Adrenal gland (tissue), 12 donors: ENCODE data around the gene CAPRIN2. TPM values are rescaled to one million over a fixed set of nuclear protein-coding genes. Genes with fewer than 3 reads are reported as not detected.
A peak's percentile ranks its signal among the peaks of the same experiment; 100 is the strongest.

ENCODE experiments used
- DNase-seq, 7 donors: peaks; one replicate each; pipeline ENCODE4 v3.0.0-alpha.2; 2019 to 2020
- H3K27ac ChIP-seq, 5 donors: fragments of 200-600 bp; sonication (generic) in 4 of 5; 1 replicate in 3 of 5; 2 replicates in 2 of 5; pipeline versions ENCODE4 v1.5.1 to v1.8.0; 2016 to 2020; ENCODE audit warnings: mild to moderate bottlenecking in 1 of 5
- H3K27me3 ChIP-seq: fragments of 200-600 bp; 2 replicates; pipeline ENCODE4 v1.8.0; 2021
- H3K36me3 ChIP-seq, 2 donors: fragments of 200-600 bp; replicated peaks in 1 of 2; 1 replicate in 1 of 2; 2 replicates in 1 of 2; pipeline versions ENCODE4 v1.5.1 to v1.8.0; 2018 to 2022
- H3K4me1 ChIP-seq, 2 donors: fragments of 200-600 bp; replicated peaks in 1 of 2; 1 replicate in 1 of 2; 2 replicates in 1 of 2; pipeline versions ENCODE4 v1.5.1 to v1.8.0; 2018 to 2021
- H3K4me3 ChIP-seq, 4 donors: fragments of 200-600 bp; sonication (generic) in 3 of 4; one replicate each; pipeline ENCODE4 v1.5.1; 2016 to 2018
- H3K9me3 ChIP-seq, 3 donors: fragments of 200-600 bp; sonication (generic) in 1 of 3; replicated peaks in 1 of 3; 1 replicate in 2 of 3; 2 replicates in 1 of 3; pipeline versions ENCODE4 v1.5.1 to v1.8.0; 2016 to 2021
- POLR2A ChIP-seq, 2 donors: fragments of 450-650 bp; IDR thresholded peaks; one replicate each; pipeline ENCODE4 v1.6.1; 2017; ENCODE audit warnings: antibody characterized with exemption in 2 of 2, mild to moderate bottlenecking in 2 of 2, moderate library complexity in 1 of 2
- WGBS, 4 donors: extraction: QIAGEN DNeasy Blood & Tissue Kit in 2 of 4; methylation state at CpG; one replicate each; pipeline versions ENCODE4 v1.1.5 to v1.1.7; 2013 to 2017; 5-methylcytosine and 5-hydroxymethylcytosine counted together
- intact Hi-C, 2 donors: fragments of 100-400 bp; cut with DNase I; formaldehyde crosslinking; loops; one replicate each; pipeline versions ENCODE4 v1.14.1 to v1.15.0; 2022 to 2023
- polyA plus RNA-seq, 3 donors: library from polyadenylated mRNA; stranded (reverse); fragments of 200-250 nt in 2 of 3; fragments of 350-450 nt in 1 of 3; fragmentation: Illumina TruSeq in 1 of 3; extraction: RNeasy Lipid Tissue Mini Kit (QIAGEN cat#74804) in 1 of 3; gene quantifications; one replicate each; pipeline ENCODE4 v1.2.3, GENCODE V29; 2013 to 2014
- total RNA-seq, 9 donors: library from RNA; depleted of rRNA in 4 of 9; stranded (reverse); fragments of >200 nt in 4 of 9; fragments of 120-200 nt in 1 of 9; fragmentation: NEBNext Ultra II Directional in 1 of 9; extraction: Animal tissue kit (Norgen Biotek cat#: 25700) in 1 of 9; gene quantifications; one replicate each; pipeline versions ENCODE4 v1.1.0 to v1.2.4, GENCODE V29; 2013 to 2023
- TF ChIP-seq, protein P1 (sequence below), 6 experiments: fragments of 450-650 bp in 4 of 6; fragments of 200-600 bp in 2 of 6; sonication (generic) in 1 of 6; IDR thresholded peaks; 1 replicate in 5 of 6; 2 replicates in 1 of 6; pipeline versions ENCODE4 v1.5.1 to v1.8.0; 2016 to 2021; ENCODE audit warnings: antibody characterized with exemption in 6 of 6, mild to moderate bottlenecking in 2 of 6, moderate library complexity in 1 of 6
- donor health status: healthy with polysubstance abuse.
- donor health status: Bipolar disorder and iron deficiency.
- donor health status: DM: yes; HTN: yes; CAD: no.
- donor health status: DM: no; HTN: no; CAD: no.
- donor health status: DM: no; HTN: no; CAD: no.
- donor health status: DM: yes; HTN: yes; CAD: no.

The CAPRIN2 gene
- total and polyA plus RNA-seq, 12 donors, result 12.1 to 40.4 (median 26.2) TPM

DNA sequence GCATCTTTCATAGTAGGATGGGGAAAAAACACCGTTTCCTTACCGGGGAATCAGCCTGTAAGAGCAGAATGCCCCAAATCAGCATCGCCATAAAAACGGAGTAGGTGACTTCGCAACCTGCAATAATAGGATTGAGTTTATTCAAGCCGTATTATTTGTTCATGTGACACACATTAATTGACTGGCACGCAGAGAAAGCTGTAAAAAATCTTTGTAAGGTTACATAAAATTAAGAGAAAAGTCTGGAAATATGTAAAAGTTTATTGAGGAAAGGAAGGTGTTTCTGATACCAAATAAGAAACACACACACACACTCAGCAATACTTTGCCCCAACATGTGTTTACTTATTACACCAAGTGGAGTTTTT, 628 bp upstream of the CAPRIN2 start:
- Histone ChIP-seq H3K9me3 (no peaks in the 10 kb centered on the region), H3K36me3 (no peaks in the 10 kb centered on the region), H3K4me1 (peaks cover 12 to 27% of the 10 kb centered on the region in 2 donors), H3K4me3 (peak overlapping the region; percentile 35 to 95 (median 80)), H3K27ac (peak overlapping the region in 4 of 5 donors; percentile 42 to 95 (median 76)), H3K27me3 (no peaks in the 10 kb centered on the region)
- no peak for DNase-seq
- TF ChIP-seq POLR2A (IDR thresholded peaks at IDR 0.05), result no peak
- TF ChIP-seq, protein P1, sequence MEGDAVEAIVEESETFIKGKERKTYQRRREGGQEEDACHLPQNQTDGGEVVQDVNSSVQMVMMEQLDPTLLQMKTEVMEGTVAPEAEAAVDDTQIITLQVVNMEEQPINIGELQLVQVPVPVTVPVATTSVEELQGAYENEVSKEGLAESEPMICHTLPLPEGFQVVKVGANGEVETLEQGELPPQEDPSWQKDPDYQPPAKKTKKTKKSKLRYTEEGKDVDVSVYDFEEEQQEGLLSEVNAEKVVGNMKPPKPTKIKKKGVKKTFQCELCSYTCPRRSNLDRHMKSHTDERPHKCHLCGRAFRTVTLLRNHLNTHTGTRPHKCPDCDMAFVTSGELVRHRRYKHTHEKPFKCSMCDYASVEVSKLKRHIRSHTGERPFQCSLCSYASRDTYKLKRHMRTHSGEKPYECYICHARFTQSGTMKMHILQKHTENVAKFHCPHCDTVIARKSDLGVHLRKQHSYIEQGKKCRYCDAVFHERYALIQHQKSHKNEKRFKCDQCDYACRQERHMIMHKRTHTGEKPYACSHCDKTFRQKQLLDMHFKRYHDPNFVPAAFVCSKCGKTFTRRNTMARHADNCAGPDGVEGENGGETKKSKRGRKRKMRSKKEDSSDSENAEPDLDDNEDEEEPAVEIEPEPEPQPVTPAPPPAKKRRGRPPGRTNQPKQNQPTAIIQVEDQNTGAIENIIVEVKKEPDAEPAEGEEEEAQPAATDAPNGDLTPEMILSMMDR (IDR thresholded peaks at IDR 0.05), result no peak
- 12 to 16% (median 14%) methylated on average over 7 of the region's 7 CpGs for WGBS, 4 donors
- intact Hi-C loops, result no loop called here

GRCh38 chr12:30754383-30754749, 385 bp downstream of the CAPRIN2 start:
- WGBS, 4 donors, result 0% methylated on average over 2 to 40 of the region's 40 CpGs
- peak in 1 of 2 donors; percentile 36 for TF ChIP-seq POLR2A (IDR thresholded peaks at IDR 0.05)
- TF ChIP-seq, protein P1 (IDR thresholded peaks at IDR 0.05), result no peak
- intact Hi-C loops, result no loop called here
- Histone ChIP-seq H3K27me3 (no peaks in the 10 kb centered on the region), H3K36me3 (no peaks in the 10 kb centered on the region), H3K4me3 (peak overlapping the region; percentile 35 to 95 (median 46)), H3K9me3 (no peaks in the 10 kb centered on the region), H3K4me1 (peaks cover 12 to 27% of the 10 kb centered on the region in 2 donors), H3K27ac (peak overlapping the region in 4 of 5 donors; percentile 51 to 95 (median 70))
- no peak for DNase-seq

GRCh38 chr12:30753751-30754382, 884 bp downstream of the CAPRIN2 start:
- intact Hi-C loops, result no loop called here
- TF ChIP-seq POLR2A (IDR thresholded peaks at IDR 0.05), result no peak
- TF ChIP-seq, protein P1 (IDR thresholded peaks at IDR 0.05), result no peak
- DNase-seq, result no peak
- Histone ChIP-seq H3K4me1 (peaks cover 12 to 27% of the 10 kb centered on the region in 2 donors), H3K27ac (peak overlapping the region in 4 of 5 donors; percentile 51 to 95 (median 70)), H3K9me3 (no peaks in the 10 kb centered on the region), H3K36me3 (no peaks in the 10 kb centered on the region), H3K27me3 (no peaks in the 10 kb centered on the region), H3K4me3 (peak overlapping the region; percentile 35 to 95 (median 46))
- WGBS, 4 donors, result 16 to 23% (median 19%) methylated on average over 16 to 18 of the region's 18 CpGs

GRCh38 chr12:30753233-30753632, 1.5 kb downstream of the CAPRIN2 start:
- Histone ChIP-seq H3K36me3 (no peaks in the 10 kb centered on the region), H3K27ac (no peak overlapping the region), H3K4me1 (peaks cover 12 to 27% of the 10 kb centered on the region in 2 donors), H3K9me3 (no peaks in the 10 kb centered on the region), H3K27me3 (no peaks in the 10 kb centered on the region), H3K4me3 (no peak overlapping the region)
- intact Hi-C loops, result no loop called here
- 83 to 85% (median 84%) methylated on average over 3 of the region's 3 CpGs for WGBS, 4 donors
- TF ChIP-seq, protein P1 (IDR thresholded peaks at IDR 0.05), result no peak
- TF ChIP-seq POLR2A (IDR thresholded peaks at IDR 0.05), result no peak
- no peak for DNase-seq
